Body of pancreas (tissue), 4 donors: ENCODE measurements around the gene AJM1. TPM values are rescaled to one million over a fixed set of nuclear protein-coding genes. Genes with fewer than 3 reads are reported as not detected.

Experiments
- ATAC-seq: fragments of 150-250 bp; one replicate; pipeline ENCODE4 v1.9.1; 2016
- DNase-seq, 4 donors: peaks; one replicate each; pipeline ENCODE4 v3.0.0-alpha.2; 2019
- H3K27ac ChIP-seq, 4 donors: fragments of 200-600 bp; sonication (generic); 1 replicate in 3 of 4; 2 replicates in 1 of 4; pipeline versions ENCODE4 v1.5.1 to v1.6.1; 2016 to 2019; ENCODE audit warnings: mild to moderate bottlenecking in 1 of 4, mixed read lengths in 1 of 4, moderate library complexity in 1 of 4
- H3K27me3 ChIP-seq, 2 donors: fragments of 200-600 bp; sonication (generic); one replicate each; pipeline ENCODE4 v1.6.0; 2016; ENCODE audit warnings: mild to moderate bottlenecking in 1 of 2
- H3K36me3 ChIP-seq, 2 donors: fragments of 200-600 bp; sonication (generic); replicated peaks in 1 of 2; 2 replicates each; pipeline ENCODE4 v1.5.1; 2016; ENCODE audit warnings: low read depth in 2 of 2; ENCODE audit not compliant: insufficient read depth in 1 of 2
- H3K4me1 ChIP-seq: fragments of 200-600 bp; sonication (generic); one replicate; pipeline ENCODE4 v1.6.0; 2016
- H3K4me3 ChIP-seq, 2 donors: fragments of 200-600 bp; sonication (generic); 1 replicate in 1 of 2; 2 replicates in 1 of 2; pipeline ENCODE4 v1.5.1; 2016 to 2019
- H3K9me3 ChIP-seq, 3 donors: fragments of 200-600 bp; sonication (generic); 1 replicate in 2 of 3; 2 replicates in 1 of 3; pipeline ENCODE4 v1.5.1; 2016
- CTCF ChIP-seq, 7 experiments: fragments of 450-650 bp in 4 of 7; fragments of 200-600 bp in 3 of 7; sonication (generic) in 3 of 7; IDR thresholded peaks; one replicate each; pipeline ENCODE4 v1.5.1; 2016 to 2019; ENCODE audit warnings: antibody characterized with exemption in 7 of 7
- POLR2A ChIP-seq, 3 donors: fragments of 450-650 bp; IDR thresholded peaks; one replicate each; pipeline ENCODE4 v1.6.1; 2016; ENCODE audit warnings: antibody characterized with exemption in 3 of 3, mild to moderate bottlenecking in 2 of 3
- WGBS, 2 donors: methylation state at CpG; one replicate each; pipeline ENCODE4 v1.1.5; 2017; 5-methylcytosine and 5-hydroxymethylcytosine counted together
- intact Hi-C: fragments of 100-400 bp; cut with DNase I; formaldehyde crosslinking; loops from one replicate; pipeline ENCODE4 v1.15.1; 2023
- total RNA-seq, 2 donors: library from RNA; depleted of rRNA; stranded (reverse); fragments of >200 nt; gene quantifications; one replicate each; pipeline ENCODE4 v1.1.0, GENCODE V29; 2016

AJM1 gene
- total RNA-seq, 2 donors from 2014 or later = 5.2 to 13.2 TPM

- Histone ChIP-seq H3K36me3 (no peaks in the 10 kb centered on the region), H3K4me3 (peak overlapping the region; percentile 87 to 97), H3K27ac (peak overlapping the region; percentile 76 to 91 (median 88)), H3K27me3 (no peaks in the 10 kb centered on the region), H3K9me3 (no peaks in the 10 kb centered on the region), H3K4me1 (peaks cover 44% of the 10 kb centered on the region)
- DNase-seq (peak; percentile 35 to 63 (median 46)), ATAC-seq (peak; percentile 37)
- 0% methylated on average over 16 to 89 of the region's 93 CpGs for WGBS, 2 donors
- intact Hi-C loops = no loop called here
- no peak for TF ChIP-seq POLR2A (IDR thresholded peaks at IDR 0.05)
- TF ChIP-seq CTCF (IDR thresholded peaks at IDR 0.05) = peak in 1 of 7 experiments; percentile 15
These were observed 34.0 kb upstream of the AJM1 start for GRCh38 chr9:136808075-136808805.

GRCh38 chr9:136808806-136809158 lies 33.5 kb upstream of the AJM1 start:
- intact Hi-C loops = no loop called here
- H3K4me3 ChIP-seq = peak overlapping the region; percentile 87 to 97
- no peak for ATAC-seq
- H3K4me1 ChIP-seq = peaks cover 44% of the 10 kb centered on the region
- TF ChIP-seq POLR2A (IDR thresholded peaks at IDR 0.05) = no peak
- TF ChIP-seq CTCF (IDR thresholded peaks at IDR 0.05) = no peak
- H3K27me3 ChIP-seq = no peaks in the 10 kb centered on the region
- peak overlapping the region; percentile 76 to 91 (median 88) for H3K27ac ChIP-seq
- H3K9me3 ChIP-seq = no peaks in the 10 kb centered on the region
- WGBS, 2 donors = 2 to 4% methylated on average over 14 of the region's 14 CpGs
- H3K36me3 ChIP-seq = no peaks in the 10 kb centered on the region
- DNase-seq = no peak

- Histone ChIP-seq H3K36me3 (no peaks in the 10 kb centered on the region), H3K4me3 (no peak overlapping the region), H3K27me3 (no peaks in the 10 kb centered on the region), H3K9me3 (no peaks in the 10 kb centered on the region), H3K27ac (no peak overlapping the region), H3K4me1 (peaks cover 14% of the 10 kb centered on the region)
- intact Hi-C loops = no loop called here
- no peak for ATAC-seq
- TF ChIP-seq POLR2A (IDR thresholded peaks at IDR 0.05) (no peak), CTCF (IDR thresholded peaks at IDR 0.05) (no peak)
- WGBS, 2 donors = 89 to 93% methylated on average over 13 of the region's 13 CpGs
- DNase-seq = no peak
These were observed 27.4 kb upstream of the AJM1 start for GRCh38 chr9:136814725-136815421.

- 0% methylated on average over 1 of the region's 1 CpG for WGBS, 2 donors
- H3K4me1 ChIP-seq = peaks cover 9% of the 10 kb centered on the region
- TF ChIP-seq CTCF (IDR thresholded peaks at IDR 0.05) (no peak), POLR2A (IDR thresholded peaks at IDR 0.05) (no peak)
- intact Hi-C loops = no loop called here
- DNase-seq (no peak), ATAC-seq (no peak)
- H3K4me3 ChIP-seq = no peak overlapping the region
- no peak overlapping the region for H3K27ac ChIP-seq
- H3K27me3 ChIP-seq = no peaks in the 10 kb centered on the region
- no peaks in the 10 kb centered on the region for H3K9me3 ChIP-seq
- no peaks in the 10 kb centered on the region for H3K36me3 ChIP-seq
These were observed 26.9 kb upstream of the AJM1 start for GRCh38 chr9:136815422-136815782.
